ENCODE measurements around the gene CACNA2D2. TPM values are rescaled to one million over a fixed set of nuclear protein-coding genes. Genes with fewer than 3 reads are reported as not detected.

Gene CACNA2D2
- total RNA-seq, 1 donor = not detected

GRCh38 chr3:50536471-50537180, 33.2 kb upstream of the CACNA2D2 start:
- Histone ChIP-seq H3K9me3 (ENCODE audit: low read depth, low read length) (no peaks in the 10 kb centered on the region), H3K4me2 (ENCODE audit: insufficient read depth, low read length) (no peak overlapping the region), H3K4me1 (ENCODE audit: insufficient read depth, low read length) (no peaks in the 10 kb centered on the region), H3K27me3 (ENCODE audit: insufficient read depth, low read length) (peaks cover 14% of the 10 kb centered on the region), H3K79me2 (ENCODE audit: insufficient read depth, low read length) (no peaks in the 10 kb centered on the region), H3K27ac (ENCODE audit: low read depth, low read length) (no peak overlapping the region), H2AFZ (ENCODE audit: low read length) (no peak overlapping the region), H3K36me3 (ENCODE audit: insufficient read depth, low read length) (no peaks in the 10 kb centered on the region), H4K20me1 (ENCODE audit: insufficient read depth, low read length) (no peaks in the 10 kb centered on the region), H3K4me3 (ENCODE audit: insufficient read depth, low read length) (no peak overlapping the region)
- TF ChIP-seq, protein P1, sequence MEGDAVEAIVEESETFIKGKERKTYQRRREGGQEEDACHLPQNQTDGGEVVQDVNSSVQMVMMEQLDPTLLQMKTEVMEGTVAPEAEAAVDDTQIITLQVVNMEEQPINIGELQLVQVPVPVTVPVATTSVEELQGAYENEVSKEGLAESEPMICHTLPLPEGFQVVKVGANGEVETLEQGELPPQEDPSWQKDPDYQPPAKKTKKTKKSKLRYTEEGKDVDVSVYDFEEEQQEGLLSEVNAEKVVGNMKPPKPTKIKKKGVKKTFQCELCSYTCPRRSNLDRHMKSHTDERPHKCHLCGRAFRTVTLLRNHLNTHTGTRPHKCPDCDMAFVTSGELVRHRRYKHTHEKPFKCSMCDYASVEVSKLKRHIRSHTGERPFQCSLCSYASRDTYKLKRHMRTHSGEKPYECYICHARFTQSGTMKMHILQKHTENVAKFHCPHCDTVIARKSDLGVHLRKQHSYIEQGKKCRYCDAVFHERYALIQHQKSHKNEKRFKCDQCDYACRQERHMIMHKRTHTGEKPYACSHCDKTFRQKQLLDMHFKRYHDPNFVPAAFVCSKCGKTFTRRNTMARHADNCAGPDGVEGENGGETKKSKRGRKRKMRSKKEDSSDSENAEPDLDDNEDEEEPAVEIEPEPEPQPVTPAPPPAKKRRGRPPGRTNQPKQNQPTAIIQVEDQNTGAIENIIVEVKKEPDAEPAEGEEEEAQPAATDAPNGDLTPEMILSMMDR (IDR thresholded peaks at IDR 0.05; ENCODE audit: extremely low read depth, low read depth, low read length) = no peak
- DNase-seq (ENCODE audit: insufficient read length, low spot score, missing footprints) = no peak

- no peaks in the 10 kb centered on the region for H3K36me3 ChIP-seq (ENCODE audit: insufficient read depth, low read length)
- H3K4me1 ChIP-seq (ENCODE audit: insufficient read depth, low read length) = no peaks in the 10 kb centered on the region
- no peaks in the 10 kb centered on the region for H4K20me1 ChIP-seq (ENCODE audit: insufficient read depth, low read length)
- H3K27me3 ChIP-seq (ENCODE audit: insufficient read depth, low read length) = peaks cover 27% of the 10 kb centered on the region
- no peak overlapping the region for H3K4me3 ChIP-seq (ENCODE audit: insufficient read depth, low read length)
- H2AFZ ChIP-seq (ENCODE audit: low read length) = no peak overlapping the region
- H3K4me2 ChIP-seq (ENCODE audit: insufficient read depth, low read length) = no peak overlapping the region
- H3K9me3 ChIP-seq (ENCODE audit: low read depth, low read length) = no peaks in the 10 kb centered on the region
- TF ChIP-seq, protein P1 (IDR thresholded peaks at IDR 0.05; ENCODE audit: extremely low read depth, low read depth, low read length) = no peak
- no peak for DNase-seq (ENCODE audit: insufficient read length, low spot score, missing footprints)
- no peak overlapping the region for H3K27ac ChIP-seq (ENCODE audit: low read depth, low read length)
- no peaks in the 10 kb centered on the region for H3K79me2 ChIP-seq (ENCODE audit: insufficient read depth, low read length)
Observed at GRCh38 chr3:50534681-50535330, 31.4 kb upstream of the CACNA2D2 start.

DNA sequence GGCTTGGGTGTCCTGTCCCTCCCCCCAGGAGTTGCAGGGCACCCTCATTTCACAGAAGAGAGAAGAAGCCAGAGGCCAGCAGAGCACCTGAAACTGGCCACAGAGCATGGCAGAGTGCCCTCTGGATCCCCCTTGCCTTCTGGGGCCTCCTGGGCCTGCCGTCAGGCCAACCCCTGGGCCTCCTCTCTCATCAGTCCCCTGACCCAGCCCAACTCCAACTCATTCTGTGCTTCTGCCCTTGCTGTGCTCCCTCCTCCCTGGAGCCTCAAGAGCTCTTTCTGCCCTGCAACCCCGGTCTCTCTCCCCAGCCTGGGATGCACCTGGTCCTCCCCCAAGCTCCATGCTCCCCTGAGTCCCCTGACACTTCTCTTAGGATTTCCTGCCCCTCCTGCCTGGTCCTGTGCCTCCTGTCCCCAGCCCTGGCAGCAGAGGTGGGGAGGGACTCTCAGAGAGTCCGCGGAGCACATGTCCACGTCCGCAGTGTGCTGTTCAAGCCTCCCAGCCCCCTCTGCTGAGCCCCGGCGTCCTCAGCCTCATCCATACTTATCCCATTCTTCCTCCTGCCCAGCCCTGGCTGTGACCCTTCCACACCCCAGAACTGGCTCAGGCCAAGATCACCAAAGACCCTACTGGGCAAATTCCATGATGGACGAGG, 30.5 kb upstream of the CACNA2D2 start:
- Histone ChIP-seq H3K4me2 (ENCODE audit: insufficient read depth, low read length) (no peak overlapping the region), H3K79me2 (ENCODE audit: insufficient read depth, low read length) (no peaks in the 10 kb centered on the region), H4K20me1 (ENCODE audit: insufficient read depth, low read length) (no peaks in the 10 kb centered on the region), H3K4me3 (ENCODE audit: insufficient read depth, low read length) (no peak overlapping the region), H3K4me1 (ENCODE audit: insufficient read depth, low read length) (no peaks in the 10 kb centered on the region), H3K36me3 (ENCODE audit: insufficient read depth, low read length) (no peaks in the 10 kb centered on the region), H3K27me3 (ENCODE audit: insufficient read depth, low read length) (peaks cover 33% of the 10 kb centered on the region), H3K27ac (ENCODE audit: low read depth, low read length) (no peak overlapping the region), H2AFZ (ENCODE audit: low read length) (no peak overlapping the region), H3K9me3 (ENCODE audit: low read depth, low read length) (no peaks in the 10 kb centered on the region)
- TF ChIP-seq, protein P1 (IDR thresholded peaks at IDR 0.05; ENCODE audit: extremely low read depth, low read depth, low read length) = no peak
- no peak for DNase-seq (ENCODE audit: insufficient read length, low spot score, missing footprints)

- no peak overlapping the region for H3K4me2 ChIP-seq (ENCODE audit: insufficient read depth, low read length)
- DNase-seq (ENCODE audit: insufficient read length, low spot score, missing footprints) = no peak
- H3K27me3 ChIP-seq (ENCODE audit: insufficient read depth, low read length) = peaks cover 33% of the 10 kb centered on the region
- no peak overlapping the region for H2AFZ ChIP-seq (ENCODE audit: low read length)
- no peaks in the 10 kb centered on the region for H3K4me1 ChIP-seq (ENCODE audit: insufficient read depth, low read length)
- no peaks in the 10 kb centered on the region for H3K36me3 ChIP-seq (ENCODE audit: insufficient read depth, low read length)
- no peak overlapping the region for H3K4me3 ChIP-seq (ENCODE audit: insufficient read depth, low read length)
- no peaks in the 10 kb centered on the region for H3K79me2 ChIP-seq (ENCODE audit: insufficient read depth, low read length)
- TF ChIP-seq, protein P1 (IDR thresholded peaks at IDR 0.05; ENCODE audit: extremely low read depth, low read depth, low read length) = no peak
- H3K27ac ChIP-seq (ENCODE audit: low read depth, low read length) = no peak overlapping the region
- no peaks in the 10 kb centered on the region for H4K20me1 ChIP-seq (ENCODE audit: insufficient read depth, low read length)
- no peaks in the 10 kb centered on the region for H3K9me3 ChIP-seq (ENCODE audit: low read depth, low read length)
Observed at GRCh38 chr3:50533316-50533715, 29.9 kb upstream of the CACNA2D2 start.
